ENCODE data around the gene PRKN. TPM values are rescaled to one million over a fixed set of nuclear protein-coding genes. Genes with fewer than 3 reads are reported as not detected.

PRKN gene
- total RNA-seq, 4 donors from 2014 or later: 4.5 to 12.3 (median 9.0) TPM

DNA sequence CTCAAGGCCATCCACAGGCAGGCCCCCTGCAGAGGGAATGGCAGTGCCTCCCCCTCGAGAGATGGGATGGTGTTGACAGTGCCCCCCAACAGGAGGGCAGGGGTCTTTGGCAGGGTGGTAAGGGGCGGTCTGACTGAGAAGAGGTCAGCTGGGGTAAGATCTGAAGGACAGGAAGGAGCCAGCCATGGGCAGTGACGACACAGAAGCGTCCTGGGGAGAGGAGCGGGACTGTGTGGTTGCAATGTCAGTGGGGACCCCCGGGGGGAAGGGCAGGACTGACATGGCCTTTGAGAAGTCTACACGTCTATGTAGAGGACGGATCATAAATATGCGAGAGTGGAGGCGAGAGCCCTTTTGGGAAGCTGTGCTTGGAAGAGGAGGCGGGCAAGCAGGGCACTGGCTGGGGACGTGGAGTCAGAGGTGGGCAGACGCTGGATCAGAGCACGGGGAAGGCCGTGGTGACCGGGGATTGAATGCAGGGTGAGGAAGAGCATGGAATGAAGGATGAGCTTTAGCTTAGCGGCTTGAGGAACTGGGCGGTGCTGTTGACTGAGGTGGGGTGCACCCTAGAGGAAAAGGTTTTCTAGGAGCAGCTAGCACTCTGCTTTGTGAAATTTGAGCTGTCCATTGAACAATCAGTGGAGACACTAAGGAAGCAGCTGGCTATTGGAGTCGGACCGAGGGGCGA is 1371.3 kb downstream of the PRKN start:
- Histone ChIP-seq H3K9me3 (no peaks in the 10 kb centered on the region), H3K4me3 (no peak overlapping the region), H3K36me3 (no peaks in the 10 kb centered on the region), H3K27me3 (no peaks in the 10 kb centered on the region), H3K4me1 (no peaks in the 10 kb centered on the region), H3K27ac (no peak overlapping the region)
- intact Hi-C loops (cut with DNase I; ENCODE audit: low total_unique reads) (no loop called here), in situ Hi-C loops (cut with MboI; ENCODE audit: low pct_ligation_motif_present in 1 of 4, low pct_unique_long_range_greater_than_20kb in 1 of 4, low sequenced_read_pairs in 3 of 4) (loop anchor here (25.0 kb wide), 4 partner anchors 194 to 619 kb away; no protein-coding TSS in a partner anchor)
- 86 to 92% methylated on average over 13 to 21 of the region's 21 CpGs for WGBS, 2 donors (ENCODE audit: low coverage in 1 of 2)
- DNase-seq: no peak
- TF ChIP-seq, protein P1, sequence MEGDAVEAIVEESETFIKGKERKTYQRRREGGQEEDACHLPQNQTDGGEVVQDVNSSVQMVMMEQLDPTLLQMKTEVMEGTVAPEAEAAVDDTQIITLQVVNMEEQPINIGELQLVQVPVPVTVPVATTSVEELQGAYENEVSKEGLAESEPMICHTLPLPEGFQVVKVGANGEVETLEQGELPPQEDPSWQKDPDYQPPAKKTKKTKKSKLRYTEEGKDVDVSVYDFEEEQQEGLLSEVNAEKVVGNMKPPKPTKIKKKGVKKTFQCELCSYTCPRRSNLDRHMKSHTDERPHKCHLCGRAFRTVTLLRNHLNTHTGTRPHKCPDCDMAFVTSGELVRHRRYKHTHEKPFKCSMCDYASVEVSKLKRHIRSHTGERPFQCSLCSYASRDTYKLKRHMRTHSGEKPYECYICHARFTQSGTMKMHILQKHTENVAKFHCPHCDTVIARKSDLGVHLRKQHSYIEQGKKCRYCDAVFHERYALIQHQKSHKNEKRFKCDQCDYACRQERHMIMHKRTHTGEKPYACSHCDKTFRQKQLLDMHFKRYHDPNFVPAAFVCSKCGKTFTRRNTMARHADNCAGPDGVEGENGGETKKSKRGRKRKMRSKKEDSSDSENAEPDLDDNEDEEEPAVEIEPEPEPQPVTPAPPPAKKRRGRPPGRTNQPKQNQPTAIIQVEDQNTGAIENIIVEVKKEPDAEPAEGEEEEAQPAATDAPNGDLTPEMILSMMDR (IDR thresholded peaks at IDR 0.05): no peak
- no peak for TF ChIP-seq EP300 (IDR thresholded peaks at IDR 0.05; ENCODE audit: low read depth)

GRCh38 chr6:161355696-161356095 is 1371.9 kb downstream of the PRKN start:
- in situ Hi-C loops (cut with MboI; ENCODE audit: low pct_ligation_motif_present in 1 of 4, low pct_unique_long_range_greater_than_20kb in 1 of 4, low sequenced_read_pairs in 3 of 4) (loop anchor here (25.0 kb wide), 4 partner anchors 193 to 618 kb away; no protein-coding TSS in a partner anchor), intact Hi-C loops (cut with DNase I; ENCODE audit: low total_unique reads) (no loop called here)
- no peak for DNase-seq
- H3K9me3 ChIP-seq: no peaks in the 10 kb centered on the region
- H3K36me3 ChIP-seq: no peaks in the 10 kb centered on the region
- no peaks in the 10 kb centered on the region for H3K4me1 ChIP-seq
- TF ChIP-seq EP300 (IDR thresholded peaks at IDR 0.05; ENCODE audit: low read depth): no peak
- H3K27me3 ChIP-seq: no peaks in the 10 kb centered on the region
- no peak overlapping the region for H3K27ac ChIP-seq
- WGBS, 2 donors (ENCODE audit: low coverage in 1 of 2): 76 to 82% methylated on average over 7 to 10 of the region's 10 CpGs
- H3K4me3 ChIP-seq: no peak overlapping the region

DNA sequence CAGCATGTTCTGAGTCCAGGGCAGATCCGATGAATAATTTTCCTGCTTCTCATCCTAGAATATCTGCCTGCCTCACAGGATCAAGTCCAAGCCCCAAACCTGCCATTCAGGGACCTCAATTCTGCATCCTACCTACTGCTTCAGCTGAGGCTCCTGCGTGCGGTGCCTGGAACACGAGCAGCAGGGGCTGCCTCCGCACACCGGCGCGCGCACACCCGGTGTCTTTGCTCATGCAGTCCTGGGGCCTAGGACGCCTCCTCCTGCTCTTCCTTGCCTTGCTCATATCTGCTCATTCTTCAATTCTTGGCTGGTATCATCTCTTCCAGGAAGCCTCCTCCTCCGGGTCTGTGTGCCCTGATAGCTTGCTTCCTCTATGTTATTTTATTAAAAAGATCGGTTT is 1372.6 kb downstream of the PRKN start:
- TF ChIP-seq POLR2AphosphoS5 (IDR thresholded peaks at IDR 0.05): no peak
- TF ChIP-seq POLR2A (IDR thresholded peaks at IDR 0.05): no peak
- TF ChIP-seq, protein P1 (IDR thresholded peaks at IDR 0.05): no peak
- no peak for TF ChIP-seq EP300 (IDR thresholded peaks at IDR 0.05; ENCODE audit: low read depth)
- H3K27ac ChIP-seq: no peak overlapping the region
- WGBS, 2 donors (ENCODE audit: low coverage in 1 of 2): 83 to 95% methylated on average over 4 to 13 of the region's 13 CpGs
- in situ Hi-C loops (cut with MboI; ENCODE audit: low pct_ligation_motif_present in 1 of 4, low pct_unique_long_range_greater_than_20kb in 1 of 4, low sequenced_read_pairs in 3 of 4): loop anchor here (25.0 kb wide), 4 partner anchors 193 to 618 kb away; no protein-coding TSS in a partner anchor
- no peaks in the 10 kb centered on the region for H3K36me3 ChIP-seq
- no peaks in the 10 kb centered on the region for H3K4me1 ChIP-seq
- no peak for DNase-seq
- H3K27me3 ChIP-seq: no peaks in the 10 kb centered on the region
- H3K9me3 ChIP-seq: no peaks in the 10 kb centered on the region
- no peak overlapping the region for H3K4me3 ChIP-seq
- intact Hi-C loops (cut with DNase I; ENCODE audit: low total_unique reads): no loop called here

GRCh38 chr6:161354276-161354840 is 1373.2 kb downstream of the PRKN start:
- no peak for DNase-seq
- no peak for TF ChIP-seq POLR2A (IDR thresholded peaks at IDR 0.05)
- no peak for TF ChIP-seq POLR2AphosphoS5 (IDR thresholded peaks at IDR 0.05)
- TF ChIP-seq, protein P1 (IDR thresholded peaks at IDR 0.05): no peak
- no peak for TF ChIP-seq EP300 (IDR thresholded peaks at IDR 0.05; ENCODE audit: low read depth)
- WGBS, 2 donors (ENCODE audit: low coverage in 1 of 2): 94 to 97% methylated on average over 6 to 12 of the region's 12 CpGs
- Histone ChIP-seq H3K36me3 (no peaks in the 10 kb centered on the region), H3K27ac (no peak overlapping the region), H3K9me3 (no peaks in the 10 kb centered on the region), H3K4me3 (no peak overlapping the region), H3K27me3 (no peaks in the 10 kb centered on the region), H3K4me1 (no peaks in the 10 kb centered on the region)
- in situ Hi-C loops (cut with MboI; ENCODE audit: low pct_ligation_motif_present in 1 of 4, low pct_unique_long_range_greater_than_20kb in 1 of 4, low sequenced_read_pairs in 3 of 4) (loop anchor here (25.0 kb wide), 4 partner anchors 192 to 617 kb away; no protein-coding TSS in a partner anchor), intact Hi-C loops (cut with DNase I; ENCODE audit: low total_unique reads) (no loop called here)
